Inferior parietal cortex (tissue), 1 donor: Measurements from ENCODE around the gene TGM2.

Experiments used
- DNase-seq: peaks from one replicate; pipeline ENCODE4 v3.0.0-alpha.2; 2016; ENCODE audit errors: extremely low spot score

Gene TGM2

DNA sequence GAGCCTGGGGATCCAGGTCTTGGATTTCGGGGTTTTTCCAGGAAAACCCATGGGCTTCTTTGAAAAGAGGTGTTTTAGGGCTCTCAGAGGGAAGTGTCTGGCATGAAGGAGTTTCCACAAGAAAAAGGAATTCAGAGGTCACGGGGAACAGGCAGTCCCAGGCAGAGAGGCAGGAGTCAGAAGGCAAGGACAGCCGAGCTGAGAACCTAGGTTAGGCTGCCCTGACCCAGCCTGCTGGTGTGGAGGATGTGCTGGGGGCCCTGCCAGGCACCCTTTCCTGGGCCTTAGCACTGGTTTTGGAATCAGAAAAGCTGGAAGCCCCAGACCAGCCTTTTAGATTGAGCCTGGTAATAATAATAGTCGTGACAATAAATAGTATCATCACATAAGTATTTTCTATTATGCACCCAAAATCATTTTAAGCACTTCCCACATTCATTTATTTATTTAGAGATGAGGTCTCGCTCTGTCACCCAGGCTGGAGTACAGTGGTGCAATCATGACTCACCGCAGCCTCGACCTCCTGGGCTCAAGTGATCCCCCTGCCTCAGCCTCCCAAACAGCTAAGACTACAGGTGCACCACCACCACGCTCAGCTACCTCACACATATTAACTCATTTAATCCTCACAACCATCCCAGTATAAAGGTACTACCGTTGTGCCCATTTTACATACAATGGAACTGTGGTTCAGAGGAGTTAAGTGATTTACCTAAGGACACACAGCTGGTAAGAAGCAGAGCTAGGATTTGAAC is 19.9 kb downstream of the TGM2 start:
- no peak for DNase-seq

DNA sequence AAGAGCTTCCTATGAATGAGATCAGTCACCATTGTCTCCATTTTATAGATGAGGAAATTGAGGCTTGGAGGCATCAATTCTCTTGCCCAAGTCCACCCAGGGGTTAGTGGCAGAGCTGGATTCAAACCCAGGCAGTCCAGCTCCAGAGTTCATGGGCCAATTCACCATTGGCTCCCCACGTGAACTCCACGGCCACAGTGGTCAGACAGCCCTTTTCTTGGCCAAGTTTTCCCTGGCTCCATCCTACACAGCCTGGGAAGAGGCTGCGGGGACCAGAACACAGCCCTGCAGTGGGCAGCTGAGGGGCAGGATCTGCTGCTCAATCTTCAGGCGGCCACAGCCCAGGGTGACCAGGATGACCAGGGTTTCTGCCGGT is 20.5 kb downstream of the TGM2 start:
- DNase-seq: no peak

DNA sequence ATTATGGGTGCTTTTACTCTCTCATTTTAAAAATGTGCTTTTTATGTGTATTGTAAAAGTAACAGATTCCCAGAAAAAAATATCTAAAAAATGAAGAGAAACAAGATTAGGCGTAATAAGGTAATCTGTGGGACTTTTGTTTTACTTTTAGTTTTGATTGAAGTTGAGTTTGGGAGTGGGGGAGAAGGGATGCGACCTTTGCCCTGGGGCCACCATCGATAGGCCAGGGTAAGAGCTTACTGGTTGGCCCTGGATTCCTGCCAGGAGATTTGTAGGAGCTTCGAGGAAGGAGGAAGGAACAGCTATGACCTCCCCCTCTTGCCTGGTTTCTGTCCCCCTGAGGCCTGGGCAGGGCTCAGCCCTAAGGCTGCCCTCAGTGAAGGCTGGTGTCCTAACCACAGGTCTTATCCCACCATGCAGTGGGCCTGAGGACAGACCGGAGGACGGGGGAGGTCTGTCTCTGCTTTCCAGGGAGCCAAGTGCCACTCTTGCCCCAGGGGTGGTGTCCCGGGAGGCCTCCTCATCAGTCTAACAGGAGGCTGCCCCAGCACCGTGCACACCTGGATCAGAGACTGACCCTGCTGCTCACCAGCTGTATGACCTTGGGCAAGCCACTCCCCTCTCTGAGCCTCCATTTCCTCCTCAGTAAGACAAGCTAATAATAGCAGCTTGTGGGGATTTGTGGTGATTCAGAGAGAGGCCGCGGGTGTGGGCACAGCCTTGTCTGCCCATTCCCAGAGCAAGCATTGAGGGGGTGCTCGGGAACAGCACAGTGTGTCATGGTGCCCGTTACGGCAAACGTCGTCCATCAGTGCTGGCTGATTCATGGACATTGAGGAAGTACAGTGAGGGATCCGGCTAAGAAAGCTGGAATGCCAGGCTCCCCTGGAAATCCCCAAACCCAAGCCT is 21.2 kb downstream of the TGM2 start:
- no peak for DNase-seq

- no peak for DNase-seq
Measured at GRCh38 chr20:38143238-38143645, 21.8 kb downstream of the TGM2 start.

GRCh38 chr20:38141889-38142494 is 23.1 kb downstream of the TGM2 start:
- DNase-seq: no peak

- no peak for DNase-seq
Measured at GRCh38 chr20:38141204-38141888, 23.7 kb downstream of the TGM2 start.

GRCh38 chr20:38139977-38140753 is 24.9 kb downstream of the TGM2 start:
- no peak for DNase-seq

DNA sequence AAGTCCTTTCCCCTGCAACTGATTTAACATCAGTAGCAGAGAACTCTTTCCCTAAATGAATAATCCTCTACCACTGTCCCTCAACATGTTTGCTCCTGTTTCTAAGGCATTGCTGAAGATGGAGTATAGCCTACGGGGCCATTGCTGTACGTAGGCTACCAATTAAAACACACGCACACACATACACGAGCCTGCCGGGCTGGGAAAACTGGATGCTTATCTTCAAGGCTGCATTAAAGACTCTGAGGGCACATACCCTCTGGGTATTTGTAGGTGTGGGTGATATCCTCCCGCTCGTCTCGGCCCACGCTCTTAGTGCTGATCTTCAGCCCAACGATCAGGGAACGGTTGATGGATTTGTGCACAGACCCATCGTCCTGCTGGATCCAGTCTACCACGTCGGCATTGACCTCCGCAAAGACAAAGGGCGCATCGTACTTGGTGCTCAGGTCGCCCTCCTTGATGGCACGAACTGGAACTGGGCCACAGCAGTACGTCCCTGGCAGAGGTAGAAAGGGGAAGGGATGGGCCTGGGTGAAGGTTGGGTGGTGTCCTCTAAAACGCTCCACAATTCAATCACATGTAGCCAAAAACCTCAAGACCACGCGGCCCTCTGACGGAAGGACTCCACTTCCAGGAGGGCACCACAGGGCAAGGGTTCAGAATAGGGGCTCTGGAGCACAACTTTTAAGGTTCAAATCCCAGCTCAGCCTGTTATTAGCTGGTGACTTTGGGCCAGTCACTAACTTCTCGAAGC is 25.7 kb downstream of the TGM2 start:
- no peak for DNase-seq

DNA sequence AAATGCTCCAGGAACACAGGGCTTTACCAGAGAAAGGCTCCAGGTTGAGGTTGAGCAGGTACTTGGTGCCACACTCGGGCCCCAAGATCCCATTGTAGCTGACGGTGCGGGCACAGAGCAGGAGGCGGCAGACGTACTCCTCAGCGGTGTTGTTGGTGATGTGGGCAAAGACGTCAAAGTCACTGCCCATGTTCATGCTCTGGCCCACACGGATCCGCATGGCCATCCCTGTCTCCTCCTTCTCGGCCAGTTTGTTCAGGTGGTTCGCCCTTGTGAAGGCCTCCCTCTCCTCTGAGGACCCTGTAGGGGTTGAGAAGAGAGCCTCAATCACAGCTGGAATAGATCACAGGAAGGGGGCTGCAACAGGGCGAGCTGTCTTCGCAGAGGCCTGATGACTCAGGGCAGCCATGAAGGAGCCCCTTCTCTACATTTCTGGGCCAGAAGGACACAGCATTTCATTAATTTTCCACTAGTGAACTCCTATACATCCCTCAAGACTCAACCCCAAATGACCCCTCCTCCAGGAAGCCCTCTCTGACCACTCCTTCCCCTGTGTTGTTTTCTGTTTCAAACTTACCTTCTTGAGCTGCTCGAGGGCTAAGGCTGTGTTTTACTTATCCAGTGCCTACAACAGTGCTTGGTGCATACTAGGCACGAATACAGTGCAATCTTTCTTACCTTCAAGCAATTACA is 26.8 kb downstream of the TGM2 start:
- DNase-seq: no peak

GRCh38 chr20:38137441-38138037 is 27.5 kb downstream of the TGM2 start:
- no peak for DNase-seq

DNA sequence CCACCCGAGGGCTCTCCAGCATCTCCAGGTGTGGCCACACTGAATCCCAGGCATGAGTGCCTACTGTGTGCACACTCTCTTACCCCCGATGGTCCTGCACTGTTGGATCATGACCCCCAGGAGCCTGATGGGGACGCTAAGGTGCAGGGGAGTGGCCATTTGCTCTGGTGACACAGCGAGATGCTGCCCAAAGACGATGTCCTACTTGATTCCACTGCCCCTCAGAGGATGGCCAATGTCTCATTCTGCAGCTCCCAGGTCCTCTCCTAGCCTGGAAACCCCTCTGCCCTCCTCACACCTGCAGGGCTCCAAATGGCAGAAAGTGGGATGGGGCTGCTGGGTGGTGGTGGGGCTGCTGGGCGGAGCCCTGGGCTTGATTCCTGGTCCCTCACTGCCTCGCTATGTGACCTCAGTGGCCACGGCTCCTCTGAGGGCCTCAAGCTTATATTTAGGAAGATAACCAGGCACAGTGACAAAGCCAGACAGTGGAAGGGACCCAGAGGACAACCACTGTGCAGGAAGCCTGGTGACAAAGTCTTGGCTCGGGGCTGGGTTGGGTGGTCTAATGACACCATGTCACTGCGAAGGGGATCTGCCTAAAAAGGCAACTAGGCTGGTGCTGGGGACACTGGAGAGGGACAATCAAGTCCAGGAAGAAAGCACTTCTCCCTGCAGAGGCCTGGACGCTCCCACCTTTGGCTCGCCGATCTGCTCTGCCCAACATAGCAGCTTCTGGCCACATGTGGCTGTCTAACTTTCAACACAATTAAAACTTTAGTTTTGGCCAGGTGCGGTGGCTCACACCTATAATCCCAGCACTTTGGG is 28.4 kb downstream of the TGM2 start:
- no peak for DNase-seq

DNA sequence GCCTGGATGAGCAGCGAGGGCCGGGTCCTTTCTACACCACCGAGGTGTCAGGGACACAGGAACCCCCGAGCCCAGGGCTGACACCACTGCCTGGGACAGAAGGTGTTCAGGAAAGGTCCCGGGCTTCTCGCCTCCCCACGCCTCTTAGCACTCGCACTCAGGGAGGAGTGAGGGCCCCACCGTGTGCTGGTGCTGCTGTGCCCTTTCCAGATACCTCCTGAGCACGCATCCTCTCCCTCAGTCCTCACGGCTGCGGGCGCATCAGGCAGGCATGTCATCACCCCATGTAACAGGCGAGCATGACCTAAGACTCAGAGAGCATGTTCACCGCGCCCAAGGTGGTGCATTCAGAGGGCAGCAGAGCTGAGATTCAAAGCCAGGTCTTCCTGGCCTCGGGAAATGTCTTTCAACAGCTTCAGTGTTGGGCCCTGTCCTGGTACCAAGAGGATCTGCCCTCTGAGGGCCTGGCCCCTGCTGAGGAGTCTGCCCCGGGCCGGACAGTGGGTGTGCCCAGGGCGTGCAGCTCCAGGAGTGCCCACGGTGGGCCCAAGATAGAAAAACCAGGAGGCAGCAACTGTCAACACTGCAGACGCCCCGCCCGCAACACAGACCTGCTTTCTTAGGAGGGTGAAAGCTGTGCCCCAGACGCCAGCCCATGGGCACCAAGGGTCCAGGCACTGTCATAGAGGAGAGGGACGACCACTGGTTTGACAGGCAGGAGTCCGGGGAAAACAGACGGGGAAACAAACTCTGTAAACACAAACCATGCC is 29.2 kb downstream of the TGM2 start:
- no peak for DNase-seq

DNA sequence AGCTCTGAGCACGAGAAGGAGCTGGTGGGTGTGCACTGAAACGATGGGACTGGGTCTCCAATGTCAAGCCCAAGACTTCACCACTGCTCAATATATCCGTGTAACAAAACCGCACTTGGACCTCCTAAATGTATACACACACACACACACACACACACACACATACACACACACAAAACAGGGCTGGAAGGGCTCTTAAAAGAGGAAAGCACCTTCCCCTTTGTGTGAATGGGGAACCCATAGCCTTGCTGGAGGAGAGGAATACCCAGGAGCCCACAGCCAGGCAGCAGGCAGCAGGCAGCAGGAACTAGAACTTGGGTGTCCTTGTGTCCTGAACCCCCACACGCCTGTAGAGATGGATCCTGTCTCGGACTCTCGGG is 29.8 kb downstream of the TGM2 start:
- DNase-seq: no peak

DNA sequence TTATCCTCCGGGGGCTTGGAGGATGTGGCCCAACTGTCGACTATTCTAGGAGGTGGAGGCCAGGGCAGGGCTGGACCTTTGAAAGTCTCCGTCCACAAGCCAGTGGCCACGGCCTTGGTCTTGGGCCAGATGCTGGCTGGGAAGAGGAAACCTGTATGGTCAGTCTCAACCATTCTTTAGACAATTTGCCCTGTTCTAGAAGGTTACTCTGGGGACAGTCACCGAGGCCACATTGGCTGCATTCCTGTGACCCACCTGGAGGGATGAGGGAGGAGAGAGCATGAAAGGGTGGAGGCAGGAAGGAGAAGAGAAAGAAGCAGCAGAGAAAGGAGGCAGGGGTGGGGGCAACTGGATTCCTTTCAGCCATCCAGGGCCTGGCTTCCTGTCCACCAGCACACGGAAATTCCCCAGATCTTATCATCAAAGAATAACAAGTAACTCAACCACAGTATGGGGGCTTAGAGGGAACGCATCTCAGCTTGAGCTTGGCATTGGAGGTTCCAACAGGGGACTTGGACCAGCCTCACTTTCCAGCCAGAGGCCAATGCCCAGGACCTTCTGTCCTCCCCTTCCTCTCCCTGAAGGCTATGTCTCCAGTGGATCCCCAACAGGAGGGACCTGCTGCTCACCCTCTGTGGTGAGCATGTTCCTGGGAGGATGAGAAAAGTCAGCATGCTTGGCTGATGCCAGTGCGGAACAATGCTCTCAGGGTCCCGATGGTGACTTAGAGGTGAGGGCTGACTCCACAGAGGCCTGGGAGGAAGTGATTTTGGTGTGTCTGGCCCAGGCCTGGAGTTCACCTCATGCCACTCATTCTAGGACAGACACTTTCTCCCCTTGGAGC is 30.4 kb downstream of the TGM2 start:
- no peak for DNase-seq

DNA sequence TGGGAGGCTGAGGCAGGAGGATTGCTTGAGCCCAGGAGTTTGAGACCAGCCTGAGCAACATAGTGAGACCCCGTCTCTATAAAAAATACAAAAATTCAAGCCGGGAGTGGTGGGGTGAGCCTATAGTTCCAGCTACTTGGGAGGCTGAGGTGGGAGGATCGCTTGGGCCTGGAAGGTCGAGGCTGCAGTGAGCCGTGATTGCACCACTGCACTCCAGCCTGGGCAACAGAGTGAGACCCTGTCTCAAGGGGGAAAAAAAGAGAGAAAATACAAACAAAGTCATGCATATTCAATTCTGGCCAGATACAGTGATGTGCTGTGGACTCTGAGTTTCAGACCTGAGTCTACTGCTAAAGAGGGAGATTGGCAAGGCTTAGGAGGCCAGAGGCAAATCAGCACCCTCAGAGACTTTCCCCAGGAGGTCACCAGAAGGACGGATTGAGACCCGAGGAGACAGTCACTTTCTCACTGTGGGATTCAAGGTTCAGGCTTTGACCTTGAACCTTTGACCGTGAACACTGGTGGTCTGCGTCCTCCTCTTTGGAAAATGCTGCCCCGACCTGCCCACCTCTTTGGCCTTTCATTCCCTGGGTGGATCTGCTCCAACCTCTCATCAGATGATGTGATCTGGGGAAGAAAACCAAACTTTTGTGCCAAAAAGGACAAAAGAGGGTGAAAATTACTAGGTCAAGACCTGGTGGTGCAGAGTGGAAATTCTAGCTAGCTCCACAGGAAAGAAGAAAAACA is 31.2 kb downstream of the TGM2 start:
- DNase-seq: no peak

GRCh38 chr20:38132910-38133501 is 32.1 kb downstream of the TGM2 start:
- no peak for DNase-seq
